Ecto neural progenitor cell (in vitro differentiated cells): ENCODE data around the gene AASS.
"Not testable (repeated sequence)": the region's sequence is repeated elsewhere in the genome, so short reads cannot be mapped to it uniquely, and the experiment has no call there.

Experiments used
- DNase-seq: peaks from one replicate; pipeline ENCODE4 v3.0.0-alpha.2; 2018; ENCODE audit warnings: low spot score

AASS gene

DNA sequence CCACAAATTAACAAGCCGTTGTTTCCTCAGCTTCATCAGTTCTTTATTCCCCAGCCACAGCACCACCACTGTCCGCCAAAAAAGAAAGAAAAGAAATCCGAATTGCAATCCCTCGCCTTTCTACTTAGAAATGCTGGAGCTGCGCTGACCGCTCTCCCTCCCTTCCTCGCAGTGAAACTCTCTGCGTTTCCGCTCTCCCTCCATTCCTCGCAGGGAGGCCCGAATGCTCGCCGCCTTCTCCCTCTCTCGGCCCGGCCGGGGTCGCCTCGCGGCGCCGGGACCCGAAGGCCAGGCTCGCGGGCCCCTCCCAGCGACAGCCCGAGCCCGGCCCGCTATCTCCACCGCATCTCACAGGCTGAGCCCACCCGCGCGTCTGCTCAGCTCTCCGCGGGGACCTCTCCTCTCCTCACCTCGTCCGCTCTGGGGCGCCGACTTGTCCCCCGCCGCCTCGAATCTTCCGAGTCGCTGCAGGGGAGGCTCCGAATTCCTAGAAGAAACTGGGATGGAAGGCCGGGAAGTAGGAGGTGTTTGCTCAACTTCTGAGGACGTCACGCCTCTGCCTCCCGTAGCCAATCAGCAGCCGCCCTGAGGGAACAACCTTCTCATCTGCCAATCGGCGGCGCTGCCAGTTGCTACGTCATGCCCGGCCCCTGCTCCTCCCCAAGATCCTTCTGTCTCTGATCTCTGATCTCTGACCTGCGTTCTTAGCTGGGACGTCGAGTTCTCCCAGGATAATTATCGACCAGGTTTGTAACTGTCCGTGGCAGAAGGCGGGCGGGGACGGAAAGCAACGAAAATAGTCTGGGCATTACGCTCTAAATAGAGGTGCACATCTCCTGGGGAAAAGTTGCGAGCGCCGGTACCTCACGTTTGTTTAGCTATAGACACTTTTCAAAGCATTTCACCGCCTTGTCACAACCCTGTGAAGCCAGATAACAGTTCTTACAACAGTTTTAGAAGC, at the start of gene AASS:
TSS of gene AASS (minus strand) at position 499 of the 961 bp plus-strand sequence. CDS start 10,523 bp downstream, outside the sequence.
- peak; percentile 97 for DNase-seq

- DNase-seq, result no peak
Observed at GRCh38 chr7:122188785-122189184, 44.7 kb upstream of the AASS start.

DNA sequence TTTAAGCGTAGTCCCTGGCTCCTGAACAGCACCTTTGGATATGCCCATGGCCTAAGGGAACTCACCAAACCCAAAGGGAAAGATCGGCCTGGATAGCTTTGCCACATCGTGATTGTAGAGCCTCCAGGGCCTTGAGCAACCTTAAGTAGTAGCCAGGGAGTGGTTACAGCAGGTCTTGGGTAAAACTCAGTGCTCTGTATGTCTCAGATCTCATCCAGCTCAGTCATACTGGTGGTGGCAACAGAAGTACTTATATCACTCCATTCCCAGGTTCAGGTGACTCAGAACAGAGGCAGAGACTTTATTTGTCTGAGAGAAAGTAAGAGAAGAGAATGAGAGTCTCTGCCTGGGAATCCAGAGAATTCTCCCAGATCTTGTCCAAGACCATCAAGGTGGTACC, 39.1 kb upstream of the AASS start:
- DNase-seq, result no peak

DNA sequence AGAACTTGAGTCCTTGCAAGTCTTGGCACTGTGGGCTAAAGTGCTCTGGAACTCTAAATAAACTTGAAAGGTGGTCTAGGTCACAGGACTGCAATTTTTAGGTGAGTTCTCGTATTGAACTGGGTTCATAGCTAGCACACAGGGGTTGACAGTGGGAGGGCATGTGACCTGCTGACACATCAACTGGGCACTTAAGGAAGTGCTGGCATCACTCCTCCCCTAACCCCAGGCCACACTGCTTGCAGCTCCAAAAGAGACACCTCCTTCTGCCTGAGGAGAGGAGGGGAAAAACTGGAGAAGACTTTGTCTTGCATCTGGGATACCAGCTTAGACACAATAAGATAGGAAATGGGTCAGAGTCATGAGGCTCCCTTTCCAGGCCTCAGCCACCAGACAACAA, 38.0 kb upstream of the AASS start:
- no peak for DNase-seq

DNA sequence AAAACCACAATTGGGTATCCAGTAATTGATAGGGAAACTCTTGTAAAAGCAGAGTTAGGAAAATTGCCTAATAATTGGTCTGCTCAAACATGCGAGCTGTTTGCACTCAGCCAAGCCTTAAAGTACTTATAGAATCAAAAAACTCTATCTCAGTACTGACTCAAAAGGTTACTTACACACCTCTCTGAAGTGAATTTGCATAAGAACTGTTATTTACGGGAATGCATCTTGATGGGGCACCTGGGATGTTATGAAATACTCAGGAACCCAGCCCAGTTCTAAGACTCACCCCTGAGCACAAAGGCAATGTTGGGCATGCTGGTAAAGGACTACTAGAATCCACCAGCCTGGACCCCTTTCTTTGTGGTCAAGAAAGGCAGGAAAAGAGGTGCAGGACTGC, 28.1 kb upstream of the AASS start:
- not testable (repeated sequence) for DNase-seq

DNA sequence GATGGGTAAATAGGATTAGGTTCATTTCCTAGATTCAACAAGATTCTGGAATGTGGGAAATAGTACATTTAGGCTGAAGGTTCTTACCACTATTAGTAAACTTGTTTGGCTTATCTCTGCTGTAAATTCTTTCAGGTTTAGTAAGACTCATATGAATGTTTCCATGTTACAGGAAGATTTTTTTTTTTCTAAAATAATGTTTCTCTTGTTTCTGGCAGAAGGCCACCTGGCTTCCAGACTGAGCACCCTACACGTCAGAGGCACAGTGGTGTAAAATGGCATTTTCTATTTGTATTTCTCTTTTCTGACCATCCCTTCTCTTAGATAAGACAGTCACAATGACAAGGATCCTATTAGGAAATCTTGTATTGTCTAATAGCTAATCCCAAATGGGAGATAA, 22.7 kb upstream of the AASS start:
- DNase-seq, result no peak

GRCh38 chr7:122166275-122166674, 22.2 kb upstream of the AASS start:
- DNase-seq, result no peak

DNA sequence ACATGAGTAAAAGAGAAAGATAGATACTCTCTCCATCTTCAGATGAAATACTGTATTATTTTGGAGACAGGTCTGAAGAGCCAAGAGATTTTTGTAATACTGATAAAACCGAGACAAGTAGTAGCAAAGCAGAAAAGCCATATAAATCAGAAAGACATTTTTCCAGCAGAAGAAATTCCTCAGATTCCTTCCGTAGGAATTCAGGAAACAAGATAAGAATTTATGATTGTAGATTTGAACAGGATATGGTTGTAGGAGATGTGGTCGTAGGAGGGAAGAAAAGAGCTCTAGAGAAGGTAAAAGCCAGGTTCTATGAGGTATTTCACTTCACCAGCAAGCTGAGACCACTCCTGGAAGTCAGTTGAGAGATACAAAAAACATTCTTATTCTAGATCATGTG, 17.6 kb upstream of the AASS start:
- DNase-seq, result no peak

- no peak for DNase-seq
Observed at GRCh38 chr7:122155566-122155965, 11.5 kb upstream of the AASS start.

GRCh38 chr7:122148878-122149277, 4.8 kb upstream of the AASS start:
- DNase-seq, result no peak

DNA sequence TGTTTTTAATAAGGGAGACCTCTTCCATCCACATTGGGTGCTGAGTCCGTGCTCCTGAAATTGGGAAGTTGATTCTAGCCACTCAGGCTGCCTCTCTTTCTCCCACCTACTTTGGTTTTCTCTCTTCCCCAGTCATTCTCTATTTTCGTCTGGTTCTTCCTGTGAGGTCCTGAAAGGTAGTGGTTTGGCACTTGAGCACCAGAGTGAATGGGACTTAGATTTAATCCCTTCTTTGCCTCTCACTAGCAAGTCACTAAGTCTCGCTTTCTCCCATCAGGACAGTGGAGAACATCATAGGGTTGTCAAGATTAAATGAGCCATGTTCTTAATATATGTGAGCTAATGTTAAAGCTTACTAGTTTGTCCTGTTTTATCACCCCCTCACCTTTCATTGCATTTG, 4.0 kb upstream of the AASS start:
- no peak for DNase-seq

- DNase-seq, result no peak
Observed at GRCh38 chr7:122145937-122146645, 2.0 kb upstream of the AASS start.

DNA sequence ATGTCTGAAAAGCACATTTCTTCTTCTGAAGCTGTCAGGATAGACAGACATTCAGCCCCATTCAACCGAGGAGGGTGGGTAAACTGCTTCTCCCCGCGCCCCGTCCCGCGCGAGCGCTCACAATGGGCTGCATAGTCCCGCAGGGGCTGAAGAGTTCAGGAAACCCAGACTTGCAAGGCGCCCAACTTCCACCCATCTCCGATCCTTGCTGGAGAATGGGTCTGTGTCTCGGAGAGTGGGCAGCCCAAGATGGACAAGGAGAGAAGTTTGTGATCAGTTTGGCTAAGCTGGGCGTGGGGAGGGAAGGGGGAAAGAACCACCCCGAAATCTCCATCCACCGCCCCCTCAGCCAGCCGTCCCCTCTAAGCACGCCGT, 686 bp downstream of the AASS start:
- peak; percentile 57 for DNase-seq

- DNase-seq, result no peak
Observed at GRCh38 chr7:122140918-122141317, 3.1 kb downstream of the AASS start.

DNA sequence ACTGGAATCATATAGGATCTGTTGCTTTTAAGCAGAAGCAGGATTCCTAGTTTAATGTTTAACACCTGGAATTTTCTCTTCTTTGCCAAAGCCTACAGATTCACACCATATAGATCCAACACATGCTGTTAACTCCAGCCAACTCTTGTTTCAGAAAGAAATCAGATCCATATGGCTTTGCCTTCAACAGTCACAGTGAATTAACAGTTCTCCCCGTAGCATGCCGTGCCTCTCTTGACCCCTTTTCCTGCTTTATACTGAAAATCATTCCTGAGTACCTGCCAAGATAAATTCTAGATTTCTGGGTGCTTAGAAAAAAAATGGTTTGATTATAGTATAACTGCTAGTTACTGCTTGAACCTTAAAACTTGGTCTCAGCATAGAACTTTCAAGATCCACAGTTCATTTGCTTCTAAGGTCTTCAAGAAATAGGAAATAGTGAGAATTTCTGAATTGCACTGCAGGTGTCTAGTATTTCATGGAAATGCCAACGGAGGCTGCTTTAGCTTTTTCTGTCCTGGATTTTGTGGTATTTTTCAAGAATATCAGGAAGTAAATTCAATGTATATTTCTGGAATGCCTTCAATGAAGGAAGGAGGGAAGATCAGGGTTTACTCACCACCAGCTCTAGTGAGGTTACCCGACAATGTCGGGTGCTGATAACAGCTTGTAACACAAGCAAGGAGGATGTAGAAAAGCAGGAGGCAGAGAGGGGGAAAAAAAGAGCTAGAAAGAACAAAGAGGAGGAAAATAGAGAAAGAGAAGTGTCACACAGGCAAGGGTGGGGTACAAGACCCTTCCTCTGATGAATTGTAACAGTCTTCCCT, 6.6 kb downstream of the AASS start:
- DNase-seq, result no peak

DNA sequence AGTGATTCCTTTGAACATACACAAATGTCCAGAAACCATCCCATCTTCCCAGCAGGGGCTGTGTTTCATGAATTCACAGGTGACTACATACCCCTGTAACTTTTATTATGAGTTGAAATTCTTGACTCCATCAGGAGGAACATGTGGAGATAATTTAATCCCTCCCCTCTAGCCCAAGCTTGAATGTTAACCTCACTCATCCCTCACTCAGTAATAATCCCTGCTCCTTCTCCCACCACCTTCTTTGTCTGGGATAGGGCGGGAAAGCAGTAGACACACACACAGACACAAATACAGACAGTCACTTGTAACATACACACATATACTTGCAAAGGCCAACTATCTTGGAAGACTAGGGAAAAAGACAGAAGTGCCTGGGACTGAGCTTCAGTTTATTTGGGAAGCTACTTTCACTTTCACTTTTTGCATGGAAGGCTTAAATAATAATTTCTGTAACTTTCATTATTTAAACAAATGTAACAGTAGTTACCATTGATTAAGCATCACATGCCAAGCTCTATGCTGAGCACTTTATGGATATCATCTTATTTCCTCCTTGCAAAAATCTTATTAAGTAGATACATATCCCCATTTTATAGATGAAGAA, 7.3 kb downstream of the AASS start:
- no peak for DNase-seq

DNA sequence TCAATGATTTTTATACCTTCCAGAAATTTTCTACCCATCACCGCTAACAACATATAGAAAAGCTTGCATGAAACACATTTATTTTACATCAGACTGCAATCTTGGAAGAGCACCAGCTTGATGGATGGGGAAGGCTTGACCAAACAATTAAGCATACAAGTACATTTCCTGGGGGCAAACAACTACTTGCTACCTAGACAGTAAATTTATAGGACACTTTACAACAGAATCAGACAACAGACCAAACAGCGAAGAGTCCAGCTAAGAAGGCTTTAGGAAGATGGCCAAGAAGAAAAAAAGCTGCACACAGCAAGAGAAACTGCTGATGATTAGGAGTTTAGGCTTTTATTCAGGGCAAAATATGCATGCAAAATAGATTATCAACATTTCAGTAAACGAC, 8.0 kb downstream of the AASS start:
- DNase-seq, result no peak

DNA sequence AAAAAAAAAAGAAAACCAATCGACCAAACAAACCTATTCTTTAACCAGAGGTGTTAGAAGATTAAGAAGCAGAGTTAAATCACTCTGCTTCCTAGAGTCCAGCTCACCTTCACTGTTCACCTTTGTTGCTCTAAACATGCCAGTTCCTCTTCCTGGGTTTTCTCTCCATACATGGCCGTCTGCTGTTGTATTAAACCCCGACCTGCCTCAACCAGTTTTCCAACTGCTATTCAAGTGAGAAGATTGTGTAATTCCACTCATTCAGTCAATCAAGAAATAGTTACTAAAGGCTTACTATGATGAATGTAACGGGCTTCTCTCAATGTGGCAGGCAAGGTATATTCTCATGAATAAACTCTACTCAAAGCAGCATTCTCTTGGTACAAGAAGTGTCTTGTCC, 8.8 kb downstream of the AASS start:
- no peak for DNase-seq

DNA sequence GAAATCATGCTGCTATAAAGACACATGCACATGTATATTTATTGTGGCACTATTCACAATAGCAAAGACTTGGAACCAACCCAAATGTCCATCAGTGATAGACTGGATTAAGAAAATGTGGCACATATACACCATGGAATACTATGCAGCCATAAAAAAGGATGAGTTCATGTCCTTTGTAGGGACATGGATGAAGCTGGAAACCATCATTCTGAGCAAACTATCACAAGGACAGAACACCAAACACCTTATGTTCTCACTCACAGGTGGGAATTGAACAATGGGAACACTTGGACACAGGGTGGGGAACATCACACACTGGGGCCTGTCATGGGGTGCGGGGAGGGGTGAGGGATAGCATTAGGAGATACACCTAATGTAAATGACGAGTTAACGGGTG, 9.3 kb downstream of the AASS start:
- not testable (repeated sequence) for DNase-seq

DNA sequence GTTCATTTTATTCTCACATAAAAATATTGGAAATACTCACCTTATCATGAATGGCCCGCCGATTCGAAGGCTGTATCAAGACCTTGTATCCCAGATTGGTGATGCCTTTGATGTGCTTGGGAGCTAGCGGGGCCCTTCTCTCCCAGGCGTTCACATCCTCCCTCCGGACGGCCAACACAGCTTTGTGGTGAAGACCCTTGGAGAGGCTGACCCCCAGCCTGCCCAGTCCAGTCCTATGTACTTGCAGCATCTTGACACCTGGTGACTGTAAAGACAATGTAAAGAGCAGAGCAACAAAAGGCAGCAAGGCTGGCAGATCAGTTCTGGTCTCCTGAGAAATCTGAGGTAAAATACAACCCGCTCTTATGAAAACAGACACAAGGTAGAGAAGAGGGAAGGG, 10.6 kb downstream of the AASS start:
- DNase-seq, result no peak

DNA sequence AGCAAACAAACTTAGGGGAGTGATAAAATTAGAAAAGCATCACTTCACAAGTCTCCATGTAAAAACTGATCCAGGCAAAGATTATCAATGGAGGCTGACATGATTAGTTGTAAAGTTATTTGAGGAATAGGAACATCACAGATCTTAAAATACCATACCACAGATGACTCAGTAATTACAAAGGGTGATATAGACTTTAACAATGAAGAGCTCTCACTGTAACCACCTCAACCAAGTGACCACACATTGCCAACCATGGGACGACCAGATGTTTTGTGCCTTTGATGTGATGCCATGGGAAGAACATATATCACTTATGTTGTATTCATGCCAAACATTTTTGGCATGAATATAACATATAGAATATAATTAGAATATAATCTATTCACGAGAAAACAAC, 11.7 kb downstream of the AASS start:
- no peak for DNase-seq

DNA sequence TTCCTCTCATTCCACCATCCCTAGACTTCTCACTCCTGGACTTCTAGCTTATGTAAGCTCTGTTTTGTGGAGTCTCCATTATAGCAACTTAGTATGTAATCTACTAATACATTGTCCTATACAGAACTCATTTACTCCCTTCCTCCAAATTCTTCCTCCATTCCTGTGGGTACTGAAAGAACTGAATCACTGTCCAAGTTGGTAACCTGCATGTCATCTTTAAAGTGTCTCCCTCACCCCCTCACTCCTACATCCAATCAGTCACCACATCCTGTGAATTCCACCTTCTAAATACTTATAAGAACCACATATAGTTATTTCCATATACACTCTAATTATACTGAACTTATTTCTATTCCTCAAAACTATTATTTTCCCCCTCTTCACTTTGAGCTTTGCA, 20.3 kb downstream of the AASS start:
- no peak for DNase-seq
